H9 (cell line): Measurements from ENCODE around the gene QARS1. TPM values are rescaled to one million over a fixed set of nuclear protein-coding genes. Genes with fewer than 3 reads are reported as not detected.

Experiments used
- DNase-seq: peaks from one replicate; pipeline ENCODE4 v3.0.0-alpha.2; 2017
- H2AFZ ChIP-seq: one replicate; pipeline ENCODE4 v1.6.1; 2013; ENCODE audit warnings: mild to moderate bottlenecking, low read length, control low read depth, moderate library complexity
- H2AK5ac ChIP-seq: 2 replicates; pipeline ENCODE4 v1.6.1; 2013; ENCODE audit warnings: low read length, control low read depth, mixed read lengths; ENCODE audit not compliant: insufficient read length
- H2BK120ac ChIP-seq: one replicate; pipeline ENCODE4 v1.6.1; 2013; ENCODE audit warnings: low read depth, mild to moderate bottlenecking, low read length, control low read depth, inconsistent platforms; ENCODE audit not compliant: poor library complexity, severe bottlenecking
- H2BK12ac ChIP-seq: 2 replicates; pipeline ENCODE4 v1.6.1; 2013; ENCODE audit warnings: low read length, control low read depth, mixed read lengths, low read depth; ENCODE audit not compliant: insufficient read length
- H2BK15ac ChIP-seq: 2 replicates; pipeline ENCODE4 v1.6.1; 2013; ENCODE audit warnings: low read depth, low read length, control low read depth
- H2BK20ac ChIP-seq: one replicate; pipeline ENCODE4 v1.6.1; 2013; ENCODE audit warnings: low read depth, mild to moderate bottlenecking, low read length, control low read depth, inconsistent platforms; ENCODE audit not compliant: poor library complexity, severe bottlenecking
- H2BK5ac ChIP-seq: 2 replicates; pipeline ENCODE4 v1.6.1; 2013; ENCODE audit warnings: low read length, control low read depth, mixed read lengths; ENCODE audit not compliant: insufficient read length
- H3K14ac ChIP-seq: 2 replicates; pipeline ENCODE4 v1.6.1; 2013; ENCODE audit warnings: low read length, control low read depth; ENCODE audit not compliant: insufficient read depth
- H3K18ac ChIP-seq: 2 replicates; pipeline ENCODE4 v1.6.1; 2013; ENCODE audit warnings: low read depth, mild to moderate bottlenecking, mixed read lengths, low read length, control low read depth; ENCODE audit not compliant: insufficient read length
- H3K23ac ChIP-seq: 2 replicates; pipeline ENCODE4 v1.6.1; 2013; ENCODE audit warnings: low read length, control low read depth, mixed read lengths, low read depth; ENCODE audit not compliant: insufficient read length
- H3K23me2 ChIP-seq: 2 replicates; pipeline ENCODE4 v1.6.1; 2013; ENCODE audit warnings: low read depth, mild to moderate bottlenecking, mixed read lengths, low read length, control low read depth; ENCODE audit not compliant: insufficient read length, poor library complexity, severe bottlenecking
- H3K27ac ChIP-seq: 2 replicates; pipeline ENCODE4 v1.5.1; 2013; ENCODE audit warnings: low read length, control low read depth, mixed read lengths, low read depth; ENCODE audit not compliant: insufficient read length
- H3K27me3 ChIP-seq: 2 replicates; pipeline ENCODE4 v1.6.1; 2013; ENCODE audit warnings: low read length, control low read depth, inconsistent platforms; ENCODE audit not compliant: insufficient read depth
- H3K4ac ChIP-seq: 2 replicates; pipeline ENCODE4 v1.6.1; 2013; ENCODE audit warnings: low read depth, mild to moderate bottlenecking, control low read depth, inconsistent platforms, low read length, moderate library complexity
- H3K4me1 ChIP-seq: 2 replicates; pipeline ENCODE4 v1.6.1; 2013; ENCODE audit warnings: low read length, control low read depth, inconsistent platforms; ENCODE audit not compliant: insufficient read depth
- H3K4me2 ChIP-seq: 2 replicates; pipeline ENCODE4 v1.6.1; 2013; ENCODE audit warnings: low read length, control low read depth, mixed read lengths; ENCODE audit not compliant: insufficient read length, insufficient read depth
- H3K56ac ChIP-seq: 2 replicates; pipeline ENCODE4 v1.6.1; 2013; ENCODE audit warnings: low read depth, mild to moderate bottlenecking, mixed read lengths, low read length, control low read depth; ENCODE audit not compliant: insufficient read length
- H3K79me1 ChIP-seq: 2 replicates; pipeline ENCODE4 v1.6.1; 2013; ENCODE audit warnings: low read depth, mild to moderate bottlenecking, moderate library complexity, low read length, control low read depth, inconsistent platforms; ENCODE audit not compliant: insufficient read depth, poor library complexity, severe bottlenecking
- H3K79me2 ChIP-seq: 2 replicates; pipeline ENCODE4 v1.6.1; 2013; ENCODE audit warnings: low read length, control low read depth, inconsistent platforms; ENCODE audit not compliant: insufficient read depth
- H3K9ac ChIP-seq: 2 replicates; pipeline ENCODE4 v1.6.1; 2013; ENCODE audit warnings: low read length, control low read depth, mixed read lengths; ENCODE audit not compliant: insufficient read length; ENCODE audit errors: extremely low read depth
- H3K9me3 ChIP-seq: one replicate; pipeline ENCODE4 v1.6.1; 2013; ENCODE audit warnings: low read depth, low read length, inconsistent platforms; ENCODE audit not compliant: control insufficient read depth
- H3T11ph ChIP-seq: one replicate; pipeline ENCODE4 v1.6.1; 2013; ENCODE audit warnings: mild to moderate bottlenecking, low read length, control low read depth, inconsistent platforms
- H4K20me1 ChIP-seq: one replicate; pipeline ENCODE4 v1.6.1; 2013; ENCODE audit not compliant: control insufficient read depth, insufficient read length, insufficient read depth
- H4K5ac ChIP-seq: 2 replicates; pipeline ENCODE4 v1.6.1; 2013; ENCODE audit warnings: low read depth, mild to moderate bottlenecking, mixed read lengths, low read length, control low read depth; ENCODE audit not compliant: insufficient read length
- H4K8ac ChIP-seq: replicated peaks from 2 replicates; pipeline ENCODE4 v1.6.1; 2013; ENCODE audit warnings: low read length, control low read depth, mixed read lengths, low read depth; ENCODE audit not compliant: insufficient read length
- H4K91ac ChIP-seq: 2 replicates; pipeline ENCODE4 v1.6.1; 2013; ENCODE audit warnings: low read depth, mild to moderate bottlenecking, moderate library complexity, mixed read lengths, low read length, control low read depth; ENCODE audit not compliant: insufficient read length
- H3K27ac Mint-ChIP-seq, 3 experiments: 2 replicates in 2 of 3; 3 replicates in 1 of 3; pipeline ENCODE4 v1.8.0; 2020 to 2021; ENCODE audit warnings: mixed read lengths in 3 of 3, mild to moderate bottlenecking in 1 of 3, moderate library complexity in 1 of 3
- H3K27me3 Mint-ChIP-seq: 2 replicates; pipeline ENCODE4 v1.8.0; 2021; ENCODE audit warnings: low read depth, mild to moderate bottlenecking, moderate library complexity, mixed read lengths
- H3K36me3 Mint-ChIP-seq, 3 experiments: 2 replicates in 2 of 3; 3 replicates in 1 of 3; pipeline ENCODE4 v1.8.0; 2020 to 2021; ENCODE audit warnings: low read depth in 3 of 3, mixed read lengths in 3 of 3; ENCODE audit not compliant: insufficient read depth in 1 of 3
- H3K4me1 Mint-ChIP-seq, 2 experiments: 2 replicates each; pipeline ENCODE4 v1.8.0; 2020; ENCODE audit warnings: mixed read lengths in 2 of 2
- H3K4me3 Mint-ChIP-seq, 2 experiments: 2 replicates in 1 of 2; 3 replicates in 1 of 2; pipeline ENCODE4 v1.8.0; 2020 to 2021; ENCODE audit warnings: mild to moderate bottlenecking in 2 of 2, mixed read lengths in 2 of 2, moderate library complexity in 1 of 2
- H3K9me3 Mint-ChIP-seq, 2 experiments: 2 replicates in 1 of 2; 3 replicates in 1 of 2; pipeline ENCODE4 v1.8.0; 2020; ENCODE audit warnings: mild to moderate bottlenecking in 2 of 2, mixed read lengths in 2 of 2, moderate library complexity in 1 of 2
- WGBS: extraction: QIAGEN DNeasy Blood & Tissue Kit; methylation state at CpG from one replicate; pipeline ENCODE4 v1.1.7; 2013; ENCODE audit warnings: missing lambda C conversion rate, low lambda C conversion rate, mixed read lengths; ENCODE audit not compliant: insufficient read length; ENCODE audit errors: extremely low coverage; 5-methylcytosine and 5-hydroxymethylcytosine counted together
- total RNA-seq: library from RNA; stranded (reverse); gene quantifications from 2 replicates; pipeline ENCODE4 v1.2.1, GENCODE V29; 2021
- TF ChIP-seq, protein P1 (sequence below): fragments of 200-600 bp; sonication (generic); conservative IDR thresholded peaks from 3 replicates; pipeline ENCODE4 v1.8.0; 2021; ENCODE audit warnings: antibody characterized with exemption, mild to moderate bottlenecking

The QARS1 gene
- total RNA-seq, 1 experiment from 2014 or later, result 390 TPM

DNA sequence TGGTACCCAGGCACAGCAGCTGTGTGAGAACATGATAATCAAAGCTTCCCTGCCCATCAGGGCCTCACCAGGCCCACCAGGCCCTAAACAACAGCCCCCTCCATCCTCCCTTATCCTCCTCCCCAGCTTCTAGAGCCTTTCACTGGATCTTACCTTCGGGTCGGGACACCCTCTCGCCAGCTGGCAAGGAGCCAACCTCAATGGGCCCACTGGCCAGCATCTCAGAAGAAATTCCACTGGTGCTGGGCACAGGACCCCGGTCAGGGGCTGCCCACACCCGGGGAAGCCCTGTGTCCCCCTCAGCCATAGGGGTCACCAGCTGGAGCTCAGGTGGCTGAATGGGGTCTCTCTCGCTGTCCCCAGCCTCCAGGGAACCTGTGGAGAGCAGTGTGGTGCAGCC, 6.8 kb upstream of the QARS1 start:
- H3K9ac ChIP-seq, result no peak overlapping the region
- Mint-ChIP-seq H3K9me3 (no peaks in the 10 kb centered on the region), H3K4me1 (no peaks in the 10 kb centered on the region), H3K4me3 (no peak overlapping the region), H3K27me3 (no peaks in the 10 kb centered on the region), H3K27ac (no peak overlapping the region), H3K36me3 (peaks cover 37 to 76% (median 71%) of the 10 kb centered on the region in 3 experiments)
- no peaks in the 10 kb centered on the region for H3K9me3 ChIP-seq
- DNase-seq, result no peak
- H2BK120ac ChIP-seq, result no peak overlapping the region
- no peak overlapping the region for H4K5ac ChIP-seq
- no peaks in the 10 kb centered on the region for H3K79me1 ChIP-seq
- H3K23me2 ChIP-seq, result no peaks in the 10 kb centered on the region
- no peak overlapping the region for H3K27ac ChIP-seq
- H3K4ac ChIP-seq, result no peak overlapping the region
- no peak overlapping the region for H2BK15ac ChIP-seq
- H3K4me2 ChIP-seq, result no peak overlapping the region
- no peak overlapping the region for H3T11ph ChIP-seq
- H3K23ac ChIP-seq, result no peak overlapping the region
- WGBS, result no CpG with 5 or more reads among the region's 6 CpGs
- H2AFZ ChIP-seq, result no peak overlapping the region
- H2BK5ac ChIP-seq, result no peak overlapping the region
- no peak overlapping the region for H2AK5ac ChIP-seq
- H3K18ac ChIP-seq, result no peak overlapping the region
- no peak overlapping the region for H2BK20ac ChIP-seq
- H4K91ac ChIP-seq, result no peak overlapping the region
- no peaks in the 10 kb centered on the region for H3K79me2 ChIP-seq
- no peak overlapping the region for H3K56ac ChIP-seq
- no peaks in the 10 kb centered on the region for H3K27me3 ChIP-seq
- no peaks in the 10 kb centered on the region for H4K20me1 ChIP-seq
- H3K14ac ChIP-seq, result no peak overlapping the region
- TF ChIP-seq, protein P1, sequence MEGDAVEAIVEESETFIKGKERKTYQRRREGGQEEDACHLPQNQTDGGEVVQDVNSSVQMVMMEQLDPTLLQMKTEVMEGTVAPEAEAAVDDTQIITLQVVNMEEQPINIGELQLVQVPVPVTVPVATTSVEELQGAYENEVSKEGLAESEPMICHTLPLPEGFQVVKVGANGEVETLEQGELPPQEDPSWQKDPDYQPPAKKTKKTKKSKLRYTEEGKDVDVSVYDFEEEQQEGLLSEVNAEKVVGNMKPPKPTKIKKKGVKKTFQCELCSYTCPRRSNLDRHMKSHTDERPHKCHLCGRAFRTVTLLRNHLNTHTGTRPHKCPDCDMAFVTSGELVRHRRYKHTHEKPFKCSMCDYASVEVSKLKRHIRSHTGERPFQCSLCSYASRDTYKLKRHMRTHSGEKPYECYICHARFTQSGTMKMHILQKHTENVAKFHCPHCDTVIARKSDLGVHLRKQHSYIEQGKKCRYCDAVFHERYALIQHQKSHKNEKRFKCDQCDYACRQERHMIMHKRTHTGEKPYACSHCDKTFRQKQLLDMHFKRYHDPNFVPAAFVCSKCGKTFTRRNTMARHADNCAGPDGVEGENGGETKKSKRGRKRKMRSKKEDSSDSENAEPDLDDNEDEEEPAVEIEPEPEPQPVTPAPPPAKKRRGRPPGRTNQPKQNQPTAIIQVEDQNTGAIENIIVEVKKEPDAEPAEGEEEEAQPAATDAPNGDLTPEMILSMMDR, result no peak
- no peak overlapping the region for H4K8ac ChIP-seq
- H3K4me1 ChIP-seq, result no peaks in the 10 kb centered on the region
- no peak overlapping the region for H2BK12ac ChIP-seq
